HL-60 (cell line): ENCODE data around the gene ADAM22.

Experiments
- DNase-seq, 2 experiments: peaks; one replicate each; pipeline ENCODE4 v3.0.0-alpha.2; 2010 to 2020; ENCODE audit warnings: low read depth in 1 of 2, low spot score in 1 of 2
- H3K27ac ChIP-seq: fragments of 250-450 bp; sonication (Bioruptor Pico); replicated peaks from 2 replicates; pipeline ENCODE4 v1.5.1; 2020; ENCODE audit warnings: mild to moderate bottlenecking, moderate library complexity
- H3K27me3 ChIP-seq: fragments of 250-450 bp; sonication (Bioruptor Pico); 2 replicates; pipeline ENCODE4 v1.5.1; 2021; ENCODE audit warnings: mild to moderate bottlenecking, moderate library complexity; ENCODE audit not compliant: insufficient read depth, poor library complexity, severe bottlenecking
- H3K4me3 ChIP-seq: replicated peaks from 2 replicates; pipeline ENCODE4 v1.5.1; 2011; ENCODE audit warnings: mild to moderate bottlenecking, control low read depth, low read length; ENCODE audit not compliant: insufficient read depth
- GABPA ChIP-seq: IDR thresholded peaks from 2 replicates; pipeline ENCODE4 v1.6.1; 2012; ENCODE audit warnings: low read depth
- POLR2AphosphoS5 ChIP-seq: IDR thresholded peaks from 2 replicates; pipeline ENCODE4 v1.6.1; 2012; ENCODE audit warnings: low read depth
- SPI1 ChIP-seq: IDR thresholded peaks from 2 replicates; pipeline ENCODE4 v1.6.1; 2012; ENCODE audit warnings: low read depth, mild to moderate bottlenecking, borderline replicate concordance
- TF ChIP-seq, protein P1 (sequence below): IDR thresholded peaks from one replicate; pipeline ENCODE4 v1.5.1; 2011; ENCODE audit warnings: low read length, control low read depth, inconsistent platforms; ENCODE audit not compliant: insufficient read depth
- TF ChIP-seq, protein P2 (sequence below): IDR thresholded peaks from 2 replicates; pipeline ENCODE4 v1.6.1; 2012; ENCODE audit warnings: low read depth; ENCODE audit not compliant: insufficient replicate concordance

The ADAM22 gene

DNA sequence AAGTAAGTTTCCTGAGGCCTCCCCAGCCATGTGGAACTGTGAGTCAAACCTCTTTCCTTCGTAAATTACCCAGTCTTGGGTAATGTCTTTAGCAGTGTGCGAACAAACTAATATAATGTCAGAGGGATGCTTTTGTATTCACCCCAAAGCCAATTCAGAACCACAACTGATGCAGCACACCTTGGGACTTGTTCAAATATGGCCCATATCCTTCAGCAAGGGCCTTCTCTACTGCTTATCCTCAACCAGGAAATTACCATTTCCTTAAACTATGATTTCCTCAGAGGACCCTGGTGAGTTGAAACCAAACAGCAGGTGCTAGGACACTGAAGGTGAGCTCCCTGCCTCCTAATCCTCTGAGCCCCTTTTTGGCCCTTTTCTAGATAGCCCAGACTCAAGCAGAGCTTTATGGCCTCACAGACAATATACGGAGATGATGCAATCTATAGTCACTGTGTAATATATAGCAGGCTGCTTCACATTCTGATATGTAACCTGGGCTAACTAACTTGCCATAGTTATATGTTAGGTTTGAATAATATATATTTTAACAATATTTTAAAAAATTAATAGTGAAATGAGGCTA, 270.6 kb downstream of the ADAM22 start:
- DNase-seq, result no peak
- H3K27me3 ChIP-seq, result no peaks in the 10 kb centered on the region
- TF ChIP-seq, protein P1, sequence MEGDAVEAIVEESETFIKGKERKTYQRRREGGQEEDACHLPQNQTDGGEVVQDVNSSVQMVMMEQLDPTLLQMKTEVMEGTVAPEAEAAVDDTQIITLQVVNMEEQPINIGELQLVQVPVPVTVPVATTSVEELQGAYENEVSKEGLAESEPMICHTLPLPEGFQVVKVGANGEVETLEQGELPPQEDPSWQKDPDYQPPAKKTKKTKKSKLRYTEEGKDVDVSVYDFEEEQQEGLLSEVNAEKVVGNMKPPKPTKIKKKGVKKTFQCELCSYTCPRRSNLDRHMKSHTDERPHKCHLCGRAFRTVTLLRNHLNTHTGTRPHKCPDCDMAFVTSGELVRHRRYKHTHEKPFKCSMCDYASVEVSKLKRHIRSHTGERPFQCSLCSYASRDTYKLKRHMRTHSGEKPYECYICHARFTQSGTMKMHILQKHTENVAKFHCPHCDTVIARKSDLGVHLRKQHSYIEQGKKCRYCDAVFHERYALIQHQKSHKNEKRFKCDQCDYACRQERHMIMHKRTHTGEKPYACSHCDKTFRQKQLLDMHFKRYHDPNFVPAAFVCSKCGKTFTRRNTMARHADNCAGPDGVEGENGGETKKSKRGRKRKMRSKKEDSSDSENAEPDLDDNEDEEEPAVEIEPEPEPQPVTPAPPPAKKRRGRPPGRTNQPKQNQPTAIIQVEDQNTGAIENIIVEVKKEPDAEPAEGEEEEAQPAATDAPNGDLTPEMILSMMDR, result no peak
- TF ChIP-seq SPI1 (no peak), POLR2AphosphoS5 (no peak), GABPA (no peak)
- TF ChIP-seq, protein P2, sequence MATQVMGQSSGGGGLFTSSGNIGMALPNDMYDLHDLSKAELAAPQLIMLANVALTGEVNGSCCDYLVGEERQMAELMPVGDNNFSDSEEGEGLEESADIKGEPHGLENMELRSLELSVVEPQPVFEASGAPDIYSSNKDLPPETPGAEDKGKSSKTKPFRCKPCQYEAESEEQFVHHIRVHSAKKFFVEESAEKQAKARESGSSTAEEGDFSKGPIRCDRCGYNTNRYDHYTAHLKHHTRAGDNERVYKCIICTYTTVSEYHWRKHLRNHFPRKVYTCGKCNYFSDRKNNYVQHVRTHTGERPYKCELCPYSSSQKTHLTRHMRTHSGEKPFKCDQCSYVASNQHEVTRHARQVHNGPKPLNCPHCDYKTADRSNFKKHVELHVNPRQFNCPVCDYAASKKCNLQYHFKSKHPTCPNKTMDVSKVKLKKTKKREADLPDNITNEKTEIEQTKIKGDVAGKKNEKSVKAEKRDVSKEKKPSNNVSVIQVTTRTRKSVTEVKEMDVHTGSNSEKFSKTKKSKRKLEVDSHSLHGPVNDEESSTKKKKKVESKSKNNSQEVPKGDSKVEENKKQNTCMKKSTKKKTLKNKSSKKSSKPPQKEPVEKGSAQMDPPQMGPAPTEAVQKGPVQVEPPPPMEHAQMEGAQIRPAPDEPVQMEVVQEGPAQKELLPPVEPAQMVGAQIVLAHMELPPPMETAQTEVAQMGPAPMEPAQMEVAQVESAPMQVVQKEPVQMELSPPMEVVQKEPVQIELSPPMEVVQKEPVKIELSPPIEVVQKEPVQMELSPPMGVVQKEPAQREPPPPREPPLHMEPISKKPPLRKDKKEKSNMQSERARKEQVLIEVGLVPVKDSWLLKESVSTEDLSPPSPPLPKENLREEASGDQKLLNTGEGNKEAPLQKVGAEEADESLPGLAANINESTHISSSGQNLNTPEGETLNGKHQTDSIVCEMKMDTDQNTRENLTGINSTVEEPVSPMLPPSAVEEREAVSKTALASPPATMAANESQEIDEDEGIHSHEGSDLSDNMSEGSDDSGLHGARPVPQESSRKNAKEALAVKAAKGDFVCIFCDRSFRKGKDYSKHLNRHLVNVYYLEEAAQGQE, result no peak
- H3K27ac ChIP-seq, result no peak overlapping the region
- no peak overlapping the region for H3K4me3 ChIP-seq

DNA sequence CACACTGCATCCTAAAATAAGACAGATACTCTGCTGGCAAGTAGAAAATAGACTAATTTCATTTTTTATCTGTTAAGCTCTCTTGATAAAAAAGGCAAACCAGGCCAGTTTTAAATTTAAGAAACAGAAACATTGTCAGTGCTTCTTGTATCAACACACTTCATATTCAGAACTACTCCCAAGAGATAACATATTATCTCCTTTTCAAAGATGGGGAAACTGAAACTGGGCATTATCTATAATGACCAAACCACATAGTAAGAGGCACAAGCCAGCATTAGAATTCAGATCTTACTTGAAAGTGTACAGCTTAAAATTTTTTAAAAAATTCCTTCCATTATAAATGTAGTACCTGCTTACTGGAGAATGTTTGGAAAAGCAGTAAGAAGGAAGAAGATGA, 271.1 kb downstream of the ADAM22 start:
- TF ChIP-seq, protein P1, result no peak
- TF ChIP-seq, protein P2, result no peak
- TF ChIP-seq SPI1 (no peak), GABPA (no peak), POLR2AphosphoS5 (no peak)
- H3K27ac ChIP-seq, result no peak overlapping the region
- DNase-seq, result no peak
- no peaks in the 10 kb centered on the region for H3K27me3 ChIP-seq
- H3K4me3 ChIP-seq, result no peak overlapping the region

DNA sequence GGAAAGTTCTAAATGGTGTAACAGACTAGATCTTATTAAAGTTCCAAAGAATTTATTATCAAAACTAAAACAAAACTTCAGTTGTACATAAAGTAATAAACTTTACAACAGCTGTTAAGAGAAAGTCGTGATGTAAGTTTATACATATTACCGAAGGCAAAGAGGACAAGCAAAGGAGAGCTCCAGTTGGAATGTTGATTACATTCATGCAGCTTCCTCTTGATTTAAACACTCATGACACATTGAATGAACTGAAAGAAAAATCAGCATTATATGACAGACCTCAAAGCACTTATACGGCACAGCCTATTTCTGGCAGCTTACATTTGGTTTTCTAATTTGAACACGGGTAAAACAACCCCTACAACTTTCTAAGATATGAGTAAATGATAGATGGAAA, 272.2 kb downstream of the ADAM22 start:
- Histone ChIP-seq H3K27me3 (no peaks in the 10 kb centered on the region), H3K4me3 (no peak overlapping the region), H3K27ac (no peak overlapping the region)
- TF ChIP-seq SPI1, result no peak
- no peak for DNase-seq

DNA sequence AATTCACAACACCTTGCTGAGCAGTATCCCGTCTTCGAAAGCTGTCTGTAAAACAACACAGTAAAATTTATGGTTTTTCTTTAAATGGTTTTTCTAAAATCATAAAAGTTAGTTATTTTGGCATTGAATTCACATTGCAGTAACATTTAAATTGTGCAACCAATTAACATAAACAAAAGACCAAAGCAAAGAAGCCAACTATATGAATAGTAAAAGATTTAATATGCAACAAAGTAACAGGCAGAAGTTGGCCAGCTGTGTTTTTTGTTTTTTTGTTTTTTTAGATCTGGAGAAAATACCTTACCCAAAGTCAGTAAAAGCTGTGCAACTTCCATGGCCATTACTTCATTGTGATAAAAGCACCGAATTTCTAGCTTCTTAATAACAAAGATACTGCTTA, 274.5 kb downstream of the ADAM22 start:
- no peak overlapping the region for H3K4me3 ChIP-seq
- no peak for DNase-seq
- no peaks in the 10 kb centered on the region for H3K27me3 ChIP-seq
- no peak overlapping the region for H3K27ac ChIP-seq
- TF ChIP-seq, protein P2, result no peak
- TF ChIP-seq GABPA, result no peak
- no peak for TF ChIP-seq SPI1
